Upper lobe of left lung (tissue), 6 donors: ENCODE data around the gene PDE11A. TPM values are rescaled to one million over a fixed set of nuclear protein-coding genes. Genes with fewer than 3 reads are reported as not detected.

Experiments
- ATAC-seq, 2 donors: fragments of 200-7000 bp; cut with Tn5 transposase; one replicate each; pipeline ENCODE4 v1.9.1; 2022; ENCODE audit warnings: mild to moderate bottlenecking in 2 of 2, moderate library complexity in 2 of 2; ENCODE audit not compliant: low FRiP score in 2 of 2
- DNase-seq, 2 donors: peaks; one replicate each; pipeline ENCODE4 v3.0.0-alpha.2; 2019 to 2020
- H3K27ac ChIP-seq, 4 donors: fragments of 200-600 bp; sonication (generic); one replicate each; pipeline ENCODE4 v1.5.1; 2016 to 2019
- H3K27me3 ChIP-seq, 4 donors: fragments of 200-600 bp; sonication (generic); one replicate each; pipeline ENCODE4 v1.5.1; 2017 to 2019
- H3K36me3 ChIP-seq, 4 donors: fragments of 200-600 bp; sonication (generic); one replicate each; pipeline ENCODE4 v1.5.1; 2016 to 2019
- H3K4me1 ChIP-seq, 4 donors: fragments of 200-600 bp; sonication (generic); one replicate each; pipeline ENCODE4 v1.5.1; 2018 to 2019
- H3K4me3 ChIP-seq, 4 donors: fragments of 200-600 bp; sonication (generic); one replicate each; pipeline ENCODE4 v1.5.1; 2017 to 2019; ENCODE audit warnings: mild to moderate bottlenecking in 2 of 4, moderate library complexity in 1 of 4
- H3K9me3 ChIP-seq, 4 donors: fragments of 200-600 bp; sonication (generic); one replicate each; pipeline ENCODE4 v1.5.1; 2018 to 2019
- EP300 ChIP-seq, 4 donors: sonication (generic); formaldehyde crosslinking; IDR thresholded peaks; one replicate each; pipeline ENCODE4 v1.5.1; 2017; ENCODE audit warnings: antibody characterized with exemption in 4 of 4, control low read depth in 2 of 4
- POLR2A ChIP-seq, 4 donors: fragments of 450-650 bp; IDR thresholded peaks; one replicate each; pipeline ENCODE4 v1.5.1; 2016 to 2017; ENCODE audit warnings: antibody characterized with exemption in 4 of 4, mild to moderate bottlenecking in 2 of 4
- POLR2AphosphoS5 ChIP-seq, 2 donors: sonication (generic); formaldehyde crosslinking; IDR thresholded peaks; one replicate each; pipeline ENCODE4 v1.5.1; 2017; ENCODE audit warnings: antibody characterized with exemption in 2 of 2
- WGBS, 2 donors: methylation state at CpG; one replicate each; pipeline ENCODE4 v1.1.5; 2017 to 2018; 5-methylcytosine and 5-hydroxymethylcytosine counted together
- total RNA-seq, 6 donors: library from RNA; depleted of rRNA in 4 of 6; stranded (reverse); fragments of >200 nt in 4 of 6; gene quantifications; one replicate each; pipeline versions ENCODE4 v1.1.0 to v1.2.1, GENCODE V29; 2016 to 2021
- TF ChIP-seq, protein P1 (sequence below), 6 experiments: fragments of 450-650 bp in 4 of 6; fragments of 200-600 bp in 2 of 6; sonication (generic) in 2 of 6; IDR thresholded peaks; one replicate each; pipeline ENCODE4 v1.5.1; 2016 to 2019; ENCODE audit warnings: antibody characterized with exemption in 6 of 6
- donor health status: DM: no; HTN: no; CAD: no; lungs with moderate emphysema.
- donor health status: DM: no; HTN: yes; CAD: no; lungs with severe emphysema.

PDE11A gene
- total RNA-seq, 6 donors from 2014 or later = 0.03 to 0.57 (median 0.33) TPM; not detected in 3

- ATAC-seq (no peak), DNase-seq (no peak)
- Histone ChIP-seq H3K9me3 (no peaks in the 10 kb centered on the region), H3K27me3 (no peaks in the 10 kb centered on the region), H3K27ac (no peak overlapping the region), H3K4me3 (no peak overlapping the region), H3K36me3 (no peaks in the 10 kb centered on the region), H3K4me1 (no peaks in the 10 kb centered on the region)
- TF ChIP-seq POLR2A (IDR thresholded peaks at IDR 0.05) = no peak
- TF ChIP-seq POLR2AphosphoS5 (IDR thresholded peaks at IDR 0.05) = no peak
- no peak for TF ChIP-seq EP300 (IDR thresholded peaks at IDR 0.05)
- TF ChIP-seq, protein P1, sequence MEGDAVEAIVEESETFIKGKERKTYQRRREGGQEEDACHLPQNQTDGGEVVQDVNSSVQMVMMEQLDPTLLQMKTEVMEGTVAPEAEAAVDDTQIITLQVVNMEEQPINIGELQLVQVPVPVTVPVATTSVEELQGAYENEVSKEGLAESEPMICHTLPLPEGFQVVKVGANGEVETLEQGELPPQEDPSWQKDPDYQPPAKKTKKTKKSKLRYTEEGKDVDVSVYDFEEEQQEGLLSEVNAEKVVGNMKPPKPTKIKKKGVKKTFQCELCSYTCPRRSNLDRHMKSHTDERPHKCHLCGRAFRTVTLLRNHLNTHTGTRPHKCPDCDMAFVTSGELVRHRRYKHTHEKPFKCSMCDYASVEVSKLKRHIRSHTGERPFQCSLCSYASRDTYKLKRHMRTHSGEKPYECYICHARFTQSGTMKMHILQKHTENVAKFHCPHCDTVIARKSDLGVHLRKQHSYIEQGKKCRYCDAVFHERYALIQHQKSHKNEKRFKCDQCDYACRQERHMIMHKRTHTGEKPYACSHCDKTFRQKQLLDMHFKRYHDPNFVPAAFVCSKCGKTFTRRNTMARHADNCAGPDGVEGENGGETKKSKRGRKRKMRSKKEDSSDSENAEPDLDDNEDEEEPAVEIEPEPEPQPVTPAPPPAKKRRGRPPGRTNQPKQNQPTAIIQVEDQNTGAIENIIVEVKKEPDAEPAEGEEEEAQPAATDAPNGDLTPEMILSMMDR (IDR thresholded peaks at IDR 0.05) = no peak
- WGBS, 2 donors = 81 to 88% methylated on average over 1 of the region's 1 CpG
Observed at GRCh38 chr2:177873915-177874314, 198.7 kb downstream of the PDE11A start.

GRCh38 chr2:177872286-177872685, 200.3 kb downstream of the PDE11A start:
- ATAC-seq (no peak), DNase-seq (no peak)
- TF ChIP-seq EP300 (IDR thresholded peaks at IDR 0.05) (no peak), POLR2A (IDR thresholded peaks at IDR 0.05) (no peak), POLR2AphosphoS5 (IDR thresholded peaks at IDR 0.05) (no peak)
- TF ChIP-seq, protein P1 (IDR thresholded peaks at IDR 0.05) = no peak
- no peak overlapping the region for H3K4me3 ChIP-seq
- no peaks in the 10 kb centered on the region for H3K36me3 ChIP-seq
- no peaks in the 10 kb centered on the region for H3K9me3 ChIP-seq
- no peak overlapping the region for H3K27ac ChIP-seq
- no peaks in the 10 kb centered on the region for H3K4me1 ChIP-seq
- H3K27me3 ChIP-seq = no peaks in the 10 kb centered on the region

GRCh38 chr2:177869912-177870311, 202.7 kb downstream of the PDE11A start:
- TF ChIP-seq POLR2A (IDR thresholded peaks at IDR 0.05) (no peak), EP300 (IDR thresholded peaks at IDR 0.05) (no peak), POLR2AphosphoS5 (IDR thresholded peaks at IDR 0.05) (no peak)
- TF ChIP-seq, protein P1 (IDR thresholded peaks at IDR 0.05) = no peak
- no peaks in the 10 kb centered on the region for H3K9me3 ChIP-seq
- no peaks in the 10 kb centered on the region for H3K4me1 ChIP-seq
- no peak overlapping the region for H3K27ac ChIP-seq
- ATAC-seq (no peak), DNase-seq (no peak)
- H3K4me3 ChIP-seq = no peak overlapping the region
- H3K27me3 ChIP-seq = no peaks in the 10 kb centered on the region
- 47 to 57% methylated on average over 3 of the region's 3 CpGs for WGBS, 2 donors
- no peaks in the 10 kb centered on the region for H3K36me3 ChIP-seq

GRCh38 chr2:177869209-177869608, 203.4 kb downstream of the PDE11A start:
- WGBS, 2 donors = 75 to 82% methylated on average over 3 of the region's 3 CpGs
- no peaks in the 10 kb centered on the region for H3K27me3 ChIP-seq
- TF ChIP-seq, protein P1 (IDR thresholded peaks at IDR 0.05) = no peak
- TF ChIP-seq POLR2AphosphoS5 (IDR thresholded peaks at IDR 0.05) (no peak), POLR2A (IDR thresholded peaks at IDR 0.05) (no peak), EP300 (IDR thresholded peaks at IDR 0.05) (no peak)
- ATAC-seq (no peak), DNase-seq (no peak)
- no peaks in the 10 kb centered on the region for H3K9me3 ChIP-seq
- H3K4me1 ChIP-seq = no peaks in the 10 kb centered on the region
- no peaks in the 10 kb centered on the region for H3K36me3 ChIP-seq
- H3K27ac ChIP-seq = no peak overlapping the region
- no peak overlapping the region for H3K4me3 ChIP-seq

- no peaks in the 10 kb centered on the region for H3K36me3 ChIP-seq
- no peak for ATAC-seq
- no peak overlapping the region for H3K4me3 ChIP-seq
- TF ChIP-seq, protein P1 (IDR thresholded peaks at IDR 0.05) = no peak
- TF ChIP-seq POLR2AphosphoS5 (IDR thresholded peaks at IDR 0.05) (no peak), POLR2A (IDR thresholded peaks at IDR 0.05) (no peak), EP300 (IDR thresholded peaks at IDR 0.05) (no peak)
- H3K27me3 ChIP-seq = no peaks in the 10 kb centered on the region
- H3K4me1 ChIP-seq = no peaks in the 10 kb centered on the region
- no peak overlapping the region for H3K27ac ChIP-seq
- H3K9me3 ChIP-seq = no peaks in the 10 kb centered on the region
- no peak for DNase-seq
Observed at GRCh38 chr2:177868806-177869205, 203.8 kb downstream of the PDE11A start.
